Jurkat, Clone E6-1 (cell line): ENCODE results near the gene MEMO1.
"Not testable (repeated sequence)": the region's sequence is repeated elsewhere in the genome, so short reads cannot be mapped to it uniquely, and the experiment has no call there.

Experiments used
- DNase-seq: peaks from one replicate; pipeline ENCODE4 v3.0.0-alpha.2; 2011; ENCODE audit warnings: low read depth, low spot score
- H3K4me3 ChIP-seq: 2 replicates; pipeline ENCODE4 v1.5.1; 2011; ENCODE audit warnings: mild to moderate bottlenecking, low read length, control low read depth, moderate library complexity

The MEMO1 gene

GRCh38 chr2:31865215-31865614 is 145.6 kb downstream of the MEMO1 start:
- DNase-seq: no peak
- no peak overlapping the region for H3K4me3 ChIP-seq

- H3K4me3 ChIP-seq: no peak overlapping the region
- DNase-seq: no peak
Measured at GRCh38 chr2:31863867-31864266, 146.9 kb downstream of the MEMO1 start.

GRCh38 chr2:31863015-31863656 is 147.7 kb downstream of the MEMO1 start:
- not testable (repeated sequence) for DNase-seq, H3K4me3 ChIP-seq

- no peak for DNase-seq
- no peak overlapping the region for H3K4me3 ChIP-seq
Measured at GRCh38 chr2:31859959-31860358, 150.8 kb downstream of the MEMO1 start.

GRCh38 chr2:31853521-31853920 is 157.3 kb downstream of the MEMO1 start:
- no peak overlapping the region for H3K4me3 ChIP-seq
- no peak for DNase-seq

- not testable (repeated sequence) for H3K4me3 ChIP-seq, DNase-seq
Measured at GRCh38 chr2:31842150-31842549, 168.7 kb downstream of the MEMO1 start.

GRCh38 chr2:31835450-31835849 is 175.4 kb downstream of the MEMO1 start:
- no peak overlapping the region for H3K4me3 ChIP-seq

GRCh38 chr2:31832363-31832762 is 178.4 kb downstream of the MEMO1 start:
- H3K4me3 ChIP-seq: no peak overlapping the region
- no peak for DNase-seq

More at GRCh38 chr2:31835450-31835849, 175.4 kb downstream of the MEMO1 start:
- no peak for DNase-seq

- no peak for DNase-seq
- H3K4me3 ChIP-seq: no peak overlapping the region
Measured at GRCh38 chr2:31831585-31831984, 179.2 kb downstream of the MEMO1 start.

GRCh38 chr2:31828891-31829290 is 181.9 kb downstream of the MEMO1 start:
- H3K4me3 ChIP-seq: no peak overlapping the region
- DNase-seq: no peak

- no peak overlapping the region for H3K4me3 ChIP-seq
- DNase-seq: no peak
Measured at GRCh38 chr2:31823558-31823957, 187.2 kb downstream of the MEMO1 start.

GRCh38 chr2:31822587-31822986 is 188.2 kb downstream of the MEMO1 start:
- DNase-seq: no peak
- H3K4me3 ChIP-seq: no peak overlapping the region
